Chondrocyte (in vitro differentiated cells): ENCODE data around the gene MARVELD2. TPM values are rescaled to one million over a fixed set of nuclear protein-coding genes. Genes with fewer than 3 reads are reported as not detected.
A peak's percentile ranks its signal among the peaks of the same experiment; 100 is the strongest.

Experiments
- DNase-seq: peaks from one replicate; pipeline ENCODE4 v3.0.0; 2021; ENCODE audit warnings: mixed read lengths, low spot score
- H3K27ac Mint-ChIP-seq: one replicate; pipeline ENCODE4 v1.8.0; 2021; ENCODE audit warnings: mild to moderate bottlenecking, moderate library complexity, mixed read lengths; ENCODE audit not compliant: unreplicated experiment
- H3K27me3 Mint-ChIP-seq: 2 replicates; pipeline ENCODE4 v1.8.0; 2021; ENCODE audit warnings: low read depth, mixed read lengths
- H3K36me3 Mint-ChIP-seq: 2 replicates; pipeline ENCODE4 v1.8.0; 2021; ENCODE audit warnings: low read depth, mixed read lengths
- H3K4me1 Mint-ChIP-seq: 2 replicates; pipeline ENCODE4 v1.8.0; 2021; ENCODE audit warnings: low read depth, mild to moderate bottlenecking, mixed read lengths
- H3K4me3 Mint-ChIP-seq: one replicate; pipeline ENCODE4 v1.8.0; 2021; ENCODE audit warnings: mild to moderate bottlenecking, moderate library complexity, mixed read lengths; ENCODE audit not compliant: unreplicated experiment
- H3K9me3 Mint-ChIP-seq: 2 replicates; pipeline ENCODE4 v1.8.0; 2021; ENCODE audit warnings: low read depth, mixed read lengths
- total RNA-seq: library from RNA; stranded (reverse); gene quantifications from 3 replicates; pipeline ENCODE4 v1.2.1, GENCODE V29; 2021
- TF ChIP-seq, protein P1 (sequence below): fragments of 200-600 bp; sonication (generic); IDR thresholded peaks from 2 replicates; pipeline ENCODE4 v1.5.0; 2021; ENCODE audit warnings: antibody characterized with exemption, mild to moderate bottlenecking, moderate library complexity

MARVELD2 gene
- total RNA-seq, 1 donor from 2014 or later, result 2.0 TPM

GRCh38 chr5:69372394-69372793 lies 42.5 kb upstream of the MARVELD2 start:
- no peak for DNase-seq
- Mint-ChIP-seq H3K4me3 (no peak overlapping the region), H3K4me1 (peaks cover 32% of the 10 kb centered on the region), H3K36me3 (peaks cover 11% of the 10 kb centered on the region), H3K9me3 (no peaks in the 10 kb centered on the region), H3K27me3 (no peaks in the 10 kb centered on the region), H3K27ac (no peak overlapping the region)
- TF ChIP-seq, protein P1, sequence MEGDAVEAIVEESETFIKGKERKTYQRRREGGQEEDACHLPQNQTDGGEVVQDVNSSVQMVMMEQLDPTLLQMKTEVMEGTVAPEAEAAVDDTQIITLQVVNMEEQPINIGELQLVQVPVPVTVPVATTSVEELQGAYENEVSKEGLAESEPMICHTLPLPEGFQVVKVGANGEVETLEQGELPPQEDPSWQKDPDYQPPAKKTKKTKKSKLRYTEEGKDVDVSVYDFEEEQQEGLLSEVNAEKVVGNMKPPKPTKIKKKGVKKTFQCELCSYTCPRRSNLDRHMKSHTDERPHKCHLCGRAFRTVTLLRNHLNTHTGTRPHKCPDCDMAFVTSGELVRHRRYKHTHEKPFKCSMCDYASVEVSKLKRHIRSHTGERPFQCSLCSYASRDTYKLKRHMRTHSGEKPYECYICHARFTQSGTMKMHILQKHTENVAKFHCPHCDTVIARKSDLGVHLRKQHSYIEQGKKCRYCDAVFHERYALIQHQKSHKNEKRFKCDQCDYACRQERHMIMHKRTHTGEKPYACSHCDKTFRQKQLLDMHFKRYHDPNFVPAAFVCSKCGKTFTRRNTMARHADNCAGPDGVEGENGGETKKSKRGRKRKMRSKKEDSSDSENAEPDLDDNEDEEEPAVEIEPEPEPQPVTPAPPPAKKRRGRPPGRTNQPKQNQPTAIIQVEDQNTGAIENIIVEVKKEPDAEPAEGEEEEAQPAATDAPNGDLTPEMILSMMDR, result no peak

DNA sequence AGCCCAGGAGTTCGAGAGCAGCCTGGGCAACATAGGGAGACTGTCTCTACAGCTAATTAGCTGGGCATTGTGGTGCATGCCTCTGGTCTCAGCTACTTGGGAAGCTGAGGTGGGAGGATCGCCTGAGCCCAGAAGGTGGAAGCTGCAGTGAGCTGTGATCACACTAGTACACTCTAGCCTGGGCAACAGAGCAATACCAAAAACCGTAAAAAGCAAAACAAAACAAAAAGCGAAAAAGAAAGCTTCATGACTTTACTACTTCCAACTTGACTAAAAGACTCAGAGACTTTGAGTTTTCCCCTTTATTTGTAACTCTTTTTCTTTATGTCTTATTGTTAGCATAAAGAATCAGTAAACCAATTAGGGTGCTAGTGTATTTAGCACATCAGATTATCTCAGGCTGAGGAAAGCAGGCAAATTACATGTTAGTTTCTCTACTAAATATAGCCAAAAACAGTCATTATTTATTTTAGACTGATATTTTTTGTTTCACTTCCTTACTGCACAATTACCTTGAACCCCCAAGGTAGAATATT lies 39.9 kb upstream of the MARVELD2 start:
- H3K36me3 Mint-ChIP-seq, result peaks cover 11% of the 10 kb centered on the region
- peaks cover 20% of the 10 kb centered on the region for H3K4me1 Mint-ChIP-seq
- H3K4me3 Mint-ChIP-seq, result no peak overlapping the region
- TF ChIP-seq, protein P1, result no peak
- H3K27me3 Mint-ChIP-seq, result no peaks in the 10 kb centered on the region
- H3K27ac Mint-ChIP-seq, result no peak overlapping the region
- H3K9me3 Mint-ChIP-seq, result no peaks in the 10 kb centered on the region
- no peak for DNase-seq

DNA sequence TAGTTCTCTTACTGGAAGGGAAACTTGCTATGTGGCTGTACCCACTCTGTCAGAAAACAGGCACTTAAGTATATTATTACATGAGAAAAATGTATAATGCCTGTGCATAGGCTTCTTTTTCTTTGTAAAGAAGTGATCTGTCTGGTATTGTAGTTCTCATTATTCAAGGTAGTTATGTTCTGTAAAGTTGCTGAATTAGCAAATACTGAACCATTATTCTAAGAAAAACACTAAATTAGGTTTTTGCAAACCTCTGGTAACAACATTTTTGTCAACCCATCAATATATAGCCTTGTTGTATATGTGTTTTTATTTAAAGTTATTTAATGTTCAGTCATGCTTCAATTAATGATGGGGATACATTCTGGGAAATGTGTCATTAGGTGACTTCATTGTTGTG lies 36.5 kb upstream of the MARVELD2 start:
- H3K27me3 Mint-ChIP-seq, result no peaks in the 10 kb centered on the region
- no peaks in the 10 kb centered on the region for H3K4me1 Mint-ChIP-seq
- H3K4me3 Mint-ChIP-seq, result no peak overlapping the region
- no peak for DNase-seq
- TF ChIP-seq, protein P1, result no peak
- no peak overlapping the region for H3K27ac Mint-ChIP-seq
- H3K9me3 Mint-ChIP-seq, result no peaks in the 10 kb centered on the region
- peaks cover 15% of the 10 kb centered on the region for H3K36me3 Mint-ChIP-seq

DNA sequence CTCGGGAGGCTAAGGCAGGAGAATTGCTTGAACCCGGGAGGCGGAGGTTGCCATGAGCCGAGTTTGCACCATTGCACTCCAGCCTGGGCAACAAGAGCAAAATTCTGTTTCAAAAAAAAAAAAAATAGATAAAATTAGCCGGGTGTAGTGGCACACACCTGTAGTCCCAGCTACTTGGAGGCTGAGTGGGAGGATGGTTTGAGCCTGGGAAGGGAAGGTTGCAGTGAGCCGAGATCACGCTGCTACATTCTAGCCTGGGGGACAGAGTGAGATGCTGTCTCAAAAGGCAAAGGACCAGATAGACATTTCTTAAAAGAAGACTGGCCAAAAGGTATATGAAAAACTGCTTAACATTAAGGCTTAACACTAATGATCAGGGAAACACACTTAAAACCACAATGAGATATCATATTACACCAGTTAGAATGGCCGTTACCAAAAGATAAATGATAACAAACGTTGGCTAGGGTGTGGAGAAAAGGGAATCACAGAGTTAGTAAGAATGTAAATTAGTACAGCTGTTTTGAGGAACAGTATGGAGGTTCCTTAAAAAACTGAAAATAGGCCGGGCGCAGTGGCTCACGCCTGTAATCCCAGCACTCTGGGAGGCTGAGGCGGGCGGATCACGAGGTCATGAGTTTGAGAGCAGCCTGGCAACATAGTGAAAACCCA lies 10.1 kb upstream of the MARVELD2 start:
- peaks cover 29% of the 10 kb centered on the region for H3K36me3 Mint-ChIP-seq

GRCh38 chr5:69415584-69415958 lies 655 bp downstream of the MARVELD2 start:
- peak overlapping the region; percentile 28 for H3K4me3 Mint-ChIP-seq
- no peaks in the 10 kb centered on the region for H3K27me3 Mint-ChIP-seq
- H3K36me3 Mint-ChIP-seq, result peaks cover 21% of the 10 kb centered on the region
- H3K4me1 Mint-ChIP-seq, result no peaks in the 10 kb centered on the region
- no peaks in the 10 kb centered on the region for H3K9me3 Mint-ChIP-seq
- no peak for DNase-seq
- no peak overlapping the region for H3K27ac Mint-ChIP-seq
- TF ChIP-seq, protein P1, result no peak

More for the DNA sequence above, 10.1 kb upstream of the MARVELD2 start:
- Mint-ChIP-seq H3K4me1 (peaks cover 3% of the 10 kb centered on the region), H3K27ac (no peak overlapping the region), H3K9me3 (no peaks in the 10 kb centered on the region), H3K4me3 (no peak overlapping the region), H3K27me3 (no peaks in the 10 kb centered on the region)
- DNase-seq, result no peak
- TF ChIP-seq, protein P1, result no peak
